HG03342 (cell line): ENCODE measurements around the gene MAPK14.

Experiments
- ATAC-seq: cut with Tn5 transposase; IDR thresholded peaks from one replicate; pipeline ENCODE4 v1.9.1; 2021; ENCODE audit warnings: mild to moderate bottlenecking, moderate library complexity; ENCODE audit not compliant: unreplicated experiment

The MAPK14 gene

DNA sequence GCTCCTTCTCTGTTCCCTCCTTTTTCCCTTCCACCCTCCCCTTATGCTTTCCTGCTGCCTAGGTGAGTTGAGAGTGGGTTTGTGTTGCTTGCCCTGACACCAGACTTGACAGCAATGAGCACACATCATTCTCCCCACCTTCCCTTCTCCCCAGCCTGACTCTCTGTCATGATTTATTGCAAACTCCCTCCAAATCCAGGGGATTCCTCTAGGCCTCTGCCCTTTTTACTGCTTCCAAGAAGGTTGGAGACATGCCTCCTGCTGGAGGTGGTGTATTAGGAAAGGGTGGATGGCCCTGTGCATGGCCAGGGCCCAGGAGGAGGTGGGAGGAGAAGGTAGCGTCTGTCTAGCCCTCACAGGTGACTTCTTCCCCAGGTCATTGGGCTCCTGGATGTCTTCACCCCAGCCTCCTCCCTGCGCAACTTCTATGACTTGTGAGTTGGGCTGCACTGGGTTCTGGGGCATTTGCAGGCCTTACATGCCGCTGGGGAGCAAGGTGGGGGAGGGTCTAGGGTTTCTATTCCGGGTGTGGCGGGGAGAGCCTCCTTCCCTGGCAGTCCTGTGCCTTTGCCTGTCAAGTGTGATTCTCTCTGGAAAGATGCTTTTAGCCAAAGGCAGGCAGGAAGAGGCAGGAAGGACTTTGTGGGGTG, 104.8 kb downstream of the MAPK14 start:
- ATAC-seq: no peak

DNA sequence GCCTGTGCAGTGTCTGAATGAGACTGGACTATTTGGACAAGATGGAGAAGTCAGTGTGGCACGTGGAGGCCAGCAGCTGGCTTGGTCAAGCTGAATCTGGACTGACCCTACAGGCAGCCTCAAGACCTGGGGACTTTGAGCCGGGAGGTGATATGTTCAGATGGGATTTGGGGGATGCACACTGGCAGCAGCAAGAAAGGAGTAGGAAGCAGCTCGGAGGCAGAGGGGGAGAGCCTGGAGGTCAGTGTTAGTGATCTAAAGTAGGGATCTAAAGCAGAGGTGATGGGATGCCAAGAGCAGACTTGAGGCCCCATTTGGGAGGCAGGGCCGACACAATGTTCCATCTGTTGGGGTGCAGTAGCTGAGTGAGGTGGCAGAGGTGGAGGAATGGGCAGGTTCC, 105.5 kb downstream of the MAPK14 start:
- no peak for ATAC-seq

DNA sequence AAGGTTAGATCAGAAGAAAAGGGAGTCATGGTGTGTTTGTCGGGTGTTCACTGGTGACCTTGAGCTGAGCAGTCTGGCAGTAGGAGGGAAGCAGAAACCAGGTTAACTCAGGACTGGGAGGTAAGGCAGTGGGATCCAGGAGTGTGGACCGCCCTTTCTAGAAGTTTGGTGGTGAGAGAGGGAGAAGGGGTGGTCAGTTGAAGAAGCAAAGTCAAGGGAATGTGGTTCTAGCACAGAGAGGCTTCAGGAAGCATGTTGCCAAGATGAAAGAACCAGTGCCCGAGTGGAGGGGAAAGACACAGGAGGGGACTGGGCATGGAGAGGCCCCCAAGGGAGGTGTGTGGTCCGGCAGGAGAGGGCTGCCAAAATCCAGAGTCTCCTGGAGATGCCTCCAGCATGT, 106.3 kb downstream of the MAPK14 start:
- no peak for ATAC-seq

DNA sequence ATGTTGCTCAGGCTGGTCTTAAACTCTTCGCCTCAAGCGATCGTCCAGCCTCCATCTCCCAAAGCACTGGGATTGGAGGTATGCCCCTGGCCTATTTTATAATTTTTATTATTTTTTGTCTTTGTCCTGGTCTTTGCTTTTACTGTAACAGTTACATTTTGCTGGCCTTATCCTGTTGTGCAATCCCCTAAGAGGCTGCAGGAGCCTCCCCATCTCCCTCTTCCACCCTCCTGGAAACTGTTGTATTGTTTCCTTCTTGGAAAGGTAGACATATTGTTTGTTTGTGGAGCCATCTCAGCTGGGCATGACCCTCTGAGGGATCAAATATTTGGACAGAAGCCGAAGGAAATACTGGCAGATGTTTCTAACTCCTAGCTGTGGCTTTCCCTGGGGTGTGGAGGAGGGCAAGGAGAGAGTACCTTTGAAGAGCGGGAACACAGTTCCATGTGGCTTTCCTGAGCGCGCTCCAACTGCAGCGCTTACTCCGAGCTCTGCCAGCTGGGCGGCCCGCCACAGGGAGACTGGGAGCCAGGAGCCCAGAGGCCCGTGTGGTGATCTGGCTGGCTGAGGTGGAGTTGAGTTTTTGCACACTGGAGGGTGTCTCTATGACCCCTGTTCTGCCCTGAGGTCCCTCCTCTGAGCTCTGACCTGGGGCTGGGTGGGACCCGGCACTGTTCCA, 107.6 kb downstream of the MAPK14 start:
- no peak for ATAC-seq

DNA sequence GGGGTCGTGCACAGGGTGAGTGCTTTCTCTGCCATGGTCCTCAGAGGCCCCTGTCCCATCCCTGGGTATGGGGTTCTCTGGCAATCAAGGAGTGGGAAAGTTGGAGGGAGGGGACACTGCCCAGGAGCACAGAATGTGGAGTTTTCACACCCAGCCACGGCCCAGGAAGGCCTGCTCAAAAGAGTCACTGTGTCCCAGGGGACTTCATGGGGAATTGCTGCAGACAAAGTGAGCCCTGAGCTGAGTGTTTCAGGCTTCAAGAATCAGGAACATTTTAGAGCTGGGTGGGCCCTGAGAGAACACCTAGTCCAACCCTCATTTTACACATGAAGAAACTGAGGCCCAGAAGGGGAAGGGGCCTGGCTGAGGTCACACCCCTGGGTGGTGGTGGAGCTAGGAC, 108.4 kb downstream of the MAPK14 start:
- ATAC-seq: no peak

DNA sequence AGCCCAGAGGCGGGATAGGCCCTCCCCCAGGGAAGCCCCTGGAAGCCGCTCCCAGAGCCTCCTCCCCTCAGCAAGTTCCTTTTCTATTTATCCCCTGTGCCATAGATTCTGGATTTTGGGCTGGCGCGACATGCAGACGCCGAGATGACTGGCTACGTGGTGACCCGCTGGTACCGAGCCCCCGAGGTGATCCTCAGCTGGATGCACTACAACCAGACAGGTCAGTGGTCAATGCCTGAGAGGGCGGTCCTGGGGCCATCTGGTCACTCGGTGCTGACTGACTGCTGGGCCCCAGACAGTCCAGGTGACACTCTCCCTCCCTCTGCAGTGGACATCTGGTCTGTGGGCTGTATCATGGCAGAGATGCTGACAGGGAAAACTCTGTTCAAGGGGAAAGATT, 108.9 kb downstream of the MAPK14 start:
- no peak for ATAC-seq

DNA sequence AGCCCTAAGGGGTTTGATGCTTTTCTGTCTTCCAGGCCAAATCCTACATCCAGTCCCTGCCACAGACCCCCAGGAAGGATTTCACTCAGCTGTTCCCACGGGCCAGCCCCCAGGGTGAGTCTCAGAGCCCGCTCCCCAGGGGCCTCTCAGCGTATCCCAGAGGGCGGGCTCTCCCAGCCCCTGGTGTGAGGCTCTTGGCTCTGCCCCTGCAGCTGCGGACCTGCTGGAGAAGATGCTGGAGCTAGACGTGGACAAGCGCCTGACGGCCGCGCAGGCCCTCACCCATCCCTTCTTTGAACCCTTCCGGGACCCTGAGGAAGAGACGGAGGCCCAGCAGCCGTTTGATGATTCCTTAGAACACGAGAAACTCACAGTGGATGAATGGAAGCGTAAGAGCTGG, 111.1 kb downstream of the MAPK14 start:
- ATAC-seq: no peak

DNA sequence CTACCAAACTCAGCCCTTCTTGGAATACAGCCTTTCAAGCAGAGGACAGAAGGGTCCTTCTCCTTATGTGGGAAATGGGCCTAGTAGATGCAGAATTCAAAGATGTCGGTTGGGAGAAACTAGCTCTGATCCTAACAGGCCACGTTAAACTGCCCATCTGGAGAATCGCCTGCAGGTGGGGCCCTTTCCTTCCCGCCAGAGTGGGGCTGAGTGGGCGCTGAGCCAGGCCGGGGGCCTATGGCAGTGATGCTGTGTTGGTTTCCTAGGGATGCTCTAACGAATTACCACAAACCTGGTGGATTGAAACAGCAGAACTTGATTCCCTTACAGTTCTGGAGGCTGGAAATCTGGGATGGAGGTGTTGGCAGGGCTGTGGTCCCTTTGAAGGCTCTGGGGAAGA, 111.8 kb downstream of the MAPK14 start:
- no peak for ATAC-seq

DNA sequence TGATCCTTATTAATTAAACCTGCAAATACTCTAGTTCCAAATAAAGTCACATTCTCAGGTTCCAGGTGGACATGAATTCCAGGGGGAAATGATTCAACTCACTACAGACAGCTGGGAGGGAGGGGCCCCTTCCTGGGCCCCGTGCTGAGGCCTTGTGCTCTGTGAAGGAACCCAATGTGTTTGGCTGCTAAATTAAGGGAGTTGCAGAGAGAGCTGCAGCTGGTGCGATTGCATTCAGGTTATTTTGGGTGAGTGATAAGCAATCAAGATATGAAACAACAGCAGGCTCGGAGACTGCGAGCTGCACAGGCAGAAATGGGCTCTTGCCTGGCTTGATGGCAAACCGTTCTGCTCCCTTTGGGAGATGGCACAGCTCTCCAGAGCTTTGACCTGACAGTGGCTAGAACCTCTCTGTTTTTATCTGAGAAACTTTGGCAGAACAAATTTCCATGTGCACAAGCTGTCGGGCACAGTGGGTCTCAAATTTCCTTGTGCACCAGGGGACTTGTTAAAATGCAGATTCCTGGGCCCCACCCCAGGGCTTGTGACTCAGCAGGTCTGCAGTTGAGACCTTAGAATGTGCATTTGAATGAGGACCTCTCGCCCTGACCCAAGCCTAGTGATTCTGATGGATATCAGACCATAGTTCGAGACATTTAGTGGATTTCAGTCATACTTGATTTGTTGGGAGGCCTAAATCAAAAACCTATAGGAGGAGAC, 112.5 kb downstream of the MAPK14 start:
- no peak for ATAC-seq

DNA sequence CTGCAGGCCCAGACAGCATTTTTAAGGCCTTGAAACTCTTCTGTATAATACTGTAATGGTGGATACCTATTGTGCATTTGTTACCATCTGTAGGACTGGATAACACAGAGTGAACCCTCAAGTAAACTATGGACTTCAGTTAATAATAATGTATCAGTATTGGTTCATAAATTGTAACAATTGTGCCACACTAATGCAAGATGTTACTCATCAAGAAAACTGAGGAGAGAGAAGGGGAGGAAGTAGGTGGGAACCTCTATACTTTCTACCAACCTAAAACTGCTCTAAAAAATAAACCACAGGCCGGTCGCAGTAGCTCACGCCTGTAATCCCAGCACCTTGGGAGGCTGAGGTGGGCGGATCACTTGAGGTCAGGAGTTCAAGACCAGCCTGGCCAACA, 113.5 kb downstream of the MAPK14 start:
- ATAC-seq: no peak

DNA sequence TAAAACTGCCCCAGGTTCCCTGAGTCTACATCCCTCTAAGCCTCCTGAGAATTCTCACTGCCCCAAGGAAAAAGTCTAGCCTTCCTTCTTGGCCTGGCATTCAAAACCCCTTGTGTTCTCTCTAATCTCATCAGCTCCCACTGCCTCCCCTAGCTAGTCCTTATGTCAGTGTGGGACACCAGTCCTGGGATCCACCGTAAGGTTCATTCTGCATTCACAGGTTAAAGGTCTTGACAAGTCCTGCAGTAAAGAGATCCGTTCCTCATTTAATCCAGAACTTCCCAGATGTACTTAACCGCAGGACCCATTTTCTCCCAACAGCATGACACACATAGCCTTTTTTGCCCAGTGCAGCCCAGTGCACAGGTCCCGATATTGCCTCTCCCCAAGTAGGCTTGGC, 114.4 kb downstream of the MAPK14 start:
- ATAC-seq: no peak

DNA sequence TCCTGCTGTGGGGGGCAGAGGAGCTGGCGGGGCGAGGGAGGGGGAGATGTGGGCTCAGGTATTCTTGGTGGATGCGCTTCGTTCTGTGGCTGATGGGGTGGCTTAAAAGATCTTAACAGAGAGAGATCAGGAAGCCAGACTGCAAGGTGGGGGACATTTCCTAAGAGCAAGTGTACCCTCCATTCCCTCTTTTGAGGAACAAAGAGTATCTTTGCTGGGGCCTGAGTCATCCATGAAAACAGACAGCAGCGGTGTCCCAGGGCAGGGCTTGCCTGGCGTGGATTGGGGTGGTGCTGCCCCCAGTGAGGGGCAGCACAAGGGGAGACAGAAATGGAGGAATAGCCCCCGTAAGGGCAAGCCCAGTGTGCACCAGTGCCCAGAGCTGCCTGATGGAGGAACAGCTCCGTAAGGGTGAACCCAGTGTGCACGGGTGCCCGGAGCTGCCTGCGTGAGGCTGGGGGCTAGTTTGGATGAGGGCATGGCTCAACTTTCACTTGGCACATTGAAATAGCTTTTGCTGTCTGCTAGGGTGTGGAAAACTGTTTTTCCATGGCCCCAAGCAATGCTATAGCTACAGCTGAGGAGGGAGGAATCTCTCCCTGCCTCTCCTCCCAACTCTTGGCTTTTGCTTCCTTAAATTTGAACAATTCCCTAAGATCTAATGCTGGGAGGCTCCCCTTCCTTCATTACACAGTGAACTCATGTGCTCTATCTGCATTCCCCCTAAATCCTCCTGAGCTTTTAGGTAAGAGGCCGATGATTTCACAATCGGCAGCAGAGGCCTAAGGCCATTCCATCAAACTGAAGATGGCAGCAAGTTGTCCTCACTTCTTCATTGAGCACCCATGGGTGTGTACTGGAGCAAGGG, 115.6 kb downstream of the MAPK14 start:
- ATAC-seq: no peak

DNA sequence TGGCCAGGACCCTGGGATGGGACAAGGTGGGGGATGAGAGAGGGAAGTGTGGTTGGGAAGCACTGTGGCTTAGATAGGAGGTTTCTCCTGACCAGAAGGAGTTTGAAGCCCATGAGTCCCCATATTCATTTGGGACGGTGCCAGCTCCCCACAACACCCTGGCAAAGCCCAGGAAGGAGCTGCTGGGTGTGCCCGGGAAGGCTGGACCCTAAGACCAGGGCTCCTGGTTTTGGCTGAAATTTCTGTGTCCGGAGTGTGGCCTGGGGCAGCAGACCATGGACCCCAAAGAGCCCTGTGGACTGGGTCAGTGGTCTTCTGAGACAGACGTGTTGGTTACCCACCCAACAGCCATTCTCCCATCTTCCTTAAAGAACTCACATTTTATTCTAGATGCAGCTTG, 117.9 kb downstream of the MAPK14 start:
- ATAC-seq: no peak

DNA sequence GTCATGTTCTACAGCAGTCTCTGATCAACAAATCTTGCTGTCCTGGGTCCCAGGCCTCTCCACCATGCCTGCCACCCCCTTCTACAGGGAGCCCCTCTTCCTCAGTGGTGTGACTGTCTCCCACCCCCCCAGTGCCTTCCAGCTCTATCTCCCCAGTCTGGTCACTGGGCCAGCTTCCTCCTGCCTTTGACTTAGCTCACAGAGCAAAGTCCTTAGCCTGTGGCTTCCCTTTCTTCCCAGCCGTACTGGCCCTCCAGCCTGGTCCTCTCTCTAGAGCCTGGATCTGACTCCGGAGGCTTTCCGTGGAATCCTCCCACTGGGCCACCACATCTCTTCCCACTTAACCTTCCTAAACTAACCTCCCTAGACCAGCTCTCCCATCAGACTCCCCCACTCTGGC, 119.7 kb downstream of the MAPK14 start:
- no peak for ATAC-seq

DNA sequence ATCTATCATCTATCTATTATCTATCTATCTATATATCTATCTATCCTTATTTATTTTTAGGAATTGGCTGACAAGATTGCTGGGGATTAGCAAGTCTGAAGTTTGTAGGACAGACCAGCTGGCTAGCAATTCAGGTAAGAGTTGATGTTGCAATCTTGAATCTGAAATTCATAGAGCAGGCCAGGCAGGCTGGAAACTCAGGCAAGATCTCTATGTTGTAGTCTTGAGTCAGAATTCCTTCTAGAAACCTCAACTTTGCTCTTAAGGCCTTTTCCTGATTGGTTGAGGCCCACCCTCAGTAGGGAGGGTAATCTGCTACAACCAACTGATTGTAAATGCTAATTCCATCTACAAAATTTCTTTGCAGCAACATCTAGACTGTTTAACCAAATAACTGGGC, 121.9 kb downstream of the MAPK14 start:
- no peak for ATAC-seq

DNA sequence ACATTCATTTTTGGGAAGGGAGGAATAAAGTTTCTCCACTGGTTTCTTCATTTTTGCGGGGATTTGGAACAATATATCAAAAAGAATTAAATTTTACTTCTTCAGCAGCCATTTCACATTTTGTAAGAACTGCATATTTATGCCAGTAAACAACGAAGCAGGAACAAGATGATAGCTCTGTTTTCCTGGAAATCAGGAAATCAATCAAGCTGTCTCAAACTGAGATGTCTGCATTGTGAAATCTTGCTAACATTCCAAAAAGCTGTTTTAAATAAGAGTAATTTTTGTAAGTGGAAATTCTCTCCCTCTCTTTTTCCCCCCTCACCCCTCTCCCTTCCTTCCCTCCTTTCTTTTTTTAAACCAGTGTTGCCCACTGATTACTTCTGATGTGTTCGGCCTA, 122.7 kb downstream of the MAPK14 start:
- no peak for ATAC-seq

DNA sequence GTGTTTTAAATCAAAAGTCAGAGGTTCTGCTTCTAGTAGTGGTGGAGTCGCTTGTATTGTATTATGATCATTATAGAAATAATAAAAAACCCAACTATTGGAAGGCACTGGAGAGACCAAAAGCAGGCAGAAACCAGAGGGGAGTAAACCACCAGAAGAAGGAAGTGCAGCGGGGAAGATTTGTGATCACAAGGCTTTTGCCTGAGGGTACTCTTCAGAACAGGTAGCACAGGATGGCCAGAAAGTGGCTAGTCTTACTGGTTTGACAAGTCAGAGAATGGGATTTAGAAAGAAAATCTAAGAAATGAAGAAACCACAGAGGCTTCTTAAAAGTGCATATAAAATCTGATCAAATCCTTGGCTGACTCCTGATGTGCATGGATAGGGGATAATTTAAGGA, 126.7 kb downstream of the MAPK14 start:
- no peak for ATAC-seq

DNA sequence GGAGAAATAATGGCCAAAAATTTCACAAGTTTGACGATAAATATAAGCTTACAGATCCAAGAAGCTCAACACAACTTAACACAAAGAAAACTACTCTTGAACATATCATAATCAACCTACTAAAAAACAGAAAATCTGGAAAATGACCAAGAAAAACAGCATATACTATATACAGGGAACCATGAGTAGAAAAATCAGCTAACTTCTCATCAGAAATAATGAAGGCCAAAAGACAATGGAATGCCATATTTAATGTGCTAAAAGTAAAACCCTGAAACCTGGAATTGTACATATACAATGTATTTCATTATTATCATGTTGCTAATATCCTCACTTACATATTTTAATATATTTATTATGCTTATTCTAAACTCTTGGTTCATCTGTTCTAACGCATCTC, 128.1 kb downstream of the MAPK14 start:
- no peak for ATAC-seq

DNA sequence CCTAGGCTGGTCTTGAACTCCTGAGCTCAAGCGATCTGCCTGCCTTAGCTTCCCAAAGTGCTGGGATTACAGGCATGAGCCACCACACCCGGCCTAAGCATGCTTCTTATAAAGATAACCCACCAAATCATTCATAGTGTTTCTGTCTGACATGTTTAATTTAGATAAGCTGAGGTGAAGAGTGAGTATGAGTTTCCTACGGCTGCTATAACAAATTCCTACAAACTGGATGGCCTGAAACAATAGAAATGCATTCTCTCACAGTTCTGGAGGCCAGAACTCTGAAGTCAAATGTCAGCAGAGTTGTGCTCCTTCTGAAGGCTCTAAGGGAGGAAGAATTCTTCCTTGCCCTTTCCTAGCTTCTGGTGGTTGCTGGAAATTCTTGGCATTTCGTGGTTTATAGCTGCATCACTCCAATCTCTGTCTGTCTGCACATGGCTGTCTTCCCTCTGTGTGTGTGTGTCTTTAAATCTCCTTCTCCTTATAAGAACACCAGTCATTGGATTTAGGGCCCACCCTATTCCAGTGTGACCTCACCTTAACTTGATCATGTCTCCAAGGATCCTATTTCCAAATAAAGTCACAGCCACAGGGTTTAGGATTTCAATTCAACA, 132.6 kb downstream of the MAPK14 start:
- no peak for ATAC-seq
